Stimulated activated CD4-positive, alpha-beta T cell treated with anti-CD3 and anti-CD28 coated beads, Interleukin-4, amount 100 ng/mL, for 1 hour (primary cell): Measurements from ENCODE around the gene ODAM.
"Not testable (repeated sequence)": the region's sequence is repeated elsewhere in the genome, so short reads cannot be mapped to it uniquely, and the experiment has no call there.

Source experiments
- DNase-seq: peaks from one replicate; pipeline ENCODE4 v3.0.0-alpha.2; 2020

The ODAM gene

DNA sequence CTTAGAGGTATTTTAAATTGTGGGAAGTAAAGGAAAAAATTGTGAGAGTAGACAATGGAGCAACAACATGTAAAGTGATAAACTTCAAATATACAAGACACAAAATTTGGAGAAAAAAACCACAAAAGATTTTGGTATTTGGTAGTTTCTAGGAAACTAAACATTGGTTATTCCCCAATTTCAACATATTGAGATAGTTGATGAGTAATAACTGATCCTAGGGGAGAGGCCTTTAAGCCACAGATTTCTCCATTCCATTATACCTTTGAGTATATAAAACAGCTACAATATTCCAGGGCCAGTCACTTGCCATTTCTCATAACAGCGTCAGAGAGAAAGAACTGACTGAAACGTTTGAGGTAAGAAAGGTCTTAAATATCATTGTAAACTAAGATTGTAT, 30.3 kb downstream of the ODAM start, which contains the start of gene FDCSP:
TSS of gene FDCSP (plus strand) at position 301 of the 400 bp plus-strand sequence. CDS start 5,071 bp downstream, outside the sequence.
- DNase-seq, result no peak

DNA sequence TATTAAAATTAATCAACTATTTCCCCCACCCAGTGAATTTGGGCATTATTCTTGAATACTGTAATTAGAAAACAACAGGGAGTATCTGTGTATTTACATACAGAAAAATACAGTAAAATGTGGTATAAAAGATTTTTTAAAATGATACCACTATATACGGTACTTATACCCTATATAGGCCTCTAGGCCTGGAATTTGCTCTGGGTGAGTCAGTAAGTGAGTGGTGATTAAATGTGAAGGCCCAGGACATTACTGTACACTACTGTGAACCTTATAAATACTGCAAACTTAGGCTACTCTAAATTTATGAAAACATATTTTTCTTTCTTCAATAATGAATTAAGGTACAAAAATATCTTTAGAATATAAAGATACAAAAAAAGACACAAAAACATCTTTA, 40.6 kb downstream of the ODAM start:
- DNase-seq, result no peak

DNA sequence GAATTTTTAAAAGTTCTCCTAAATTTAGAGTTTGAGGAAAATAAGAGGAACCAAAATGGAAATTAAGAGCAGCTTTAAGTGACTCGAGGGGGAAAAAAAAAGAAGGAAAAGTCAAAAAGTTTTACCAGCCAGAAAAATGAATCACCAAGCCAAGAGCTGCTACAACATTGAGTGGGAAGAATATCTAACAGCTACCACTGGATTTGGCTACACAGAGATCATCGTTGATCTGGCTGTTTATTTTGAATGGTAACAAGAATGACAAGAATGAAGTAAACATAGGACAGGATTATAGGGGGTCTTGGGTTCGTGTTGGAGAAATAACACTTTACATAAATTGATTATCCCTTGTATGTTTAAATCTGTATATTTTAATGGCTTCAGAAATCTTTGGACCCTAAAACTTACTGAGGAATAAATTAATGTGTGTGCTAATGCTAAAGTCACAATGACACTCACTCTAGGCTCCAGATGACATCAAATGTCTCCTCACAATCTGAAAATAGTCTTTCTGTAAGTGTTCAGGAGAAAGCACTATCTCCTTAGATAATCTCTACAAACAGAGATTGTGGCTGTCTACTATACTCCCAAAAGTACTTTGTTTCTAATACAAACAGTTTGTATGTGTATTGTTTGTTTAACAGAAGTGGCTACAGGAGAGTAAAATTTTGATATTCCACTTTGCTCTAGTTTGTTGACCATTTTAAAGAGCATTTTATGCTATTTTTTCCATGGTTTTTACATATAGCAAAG, 43.8 kb downstream of the ODAM start:
- no peak for DNase-seq

GRCh38 chr4:70239884-70240591, 44.5 kb downstream of the ODAM start:
- DNase-seq, result no peak

DNA sequence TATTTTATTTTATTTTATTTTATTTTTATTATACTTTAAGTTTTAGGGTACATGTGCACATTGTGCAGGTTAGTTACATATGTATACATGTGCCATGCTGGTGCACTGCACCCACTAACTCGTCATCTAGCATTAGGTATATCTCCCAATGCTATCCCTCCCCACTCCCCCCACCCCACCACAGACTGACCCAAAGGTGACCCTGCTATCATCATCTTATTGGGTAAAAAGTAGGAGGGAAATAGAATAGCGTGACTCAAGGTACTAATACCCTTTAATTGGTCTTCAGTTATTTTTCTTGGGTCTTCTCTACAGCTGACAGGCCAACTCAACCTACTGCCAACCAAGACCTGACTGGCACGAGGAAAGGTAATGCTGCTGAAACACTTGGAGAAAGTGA, 46.8 kb downstream of the ODAM start, which contains the start of gene CSN3:
TSS of gene CSN3 (plus strand) at position 301 of the 400 bp plus-strand sequence. CDS start 2,223 bp downstream, outside the sequence.
- DNase-seq, result not testable (repeated sequence)

GRCh38 chr4:70243091-70243490, 47.6 kb downstream of the ODAM start:
- DNase-seq, result no peak

DNA sequence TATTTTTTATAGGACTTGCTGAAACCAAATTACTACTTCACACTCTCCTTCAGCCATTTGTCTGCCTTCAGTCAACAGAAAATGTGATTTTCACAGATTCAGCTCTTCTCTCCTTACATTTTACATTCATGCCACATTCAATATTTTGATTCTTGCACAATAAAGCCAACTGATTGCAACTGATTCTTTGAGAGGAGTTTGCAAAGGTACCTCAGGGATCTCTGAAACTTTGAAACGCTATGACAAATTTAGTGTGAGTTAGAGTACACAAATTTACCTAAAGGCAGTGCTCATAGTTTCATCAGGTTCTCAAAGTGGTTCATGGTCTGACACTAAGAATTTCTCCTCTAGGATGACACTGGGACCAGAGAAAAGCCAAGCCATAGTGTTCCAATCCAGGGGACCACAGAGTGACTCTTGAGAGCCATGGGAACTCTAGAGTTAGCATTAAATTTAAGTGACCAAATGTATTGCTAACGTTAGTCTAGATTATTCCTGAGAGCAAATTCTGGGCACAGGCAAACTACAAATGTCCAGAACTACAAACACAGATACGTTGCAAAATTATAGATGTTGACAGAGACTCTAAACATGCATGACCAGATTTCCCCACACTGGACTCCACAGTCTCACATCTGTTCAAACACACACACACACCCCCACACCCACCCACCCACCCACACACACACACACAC, 55.9 kb downstream of the ODAM start:
- no peak for DNase-seq

DNA sequence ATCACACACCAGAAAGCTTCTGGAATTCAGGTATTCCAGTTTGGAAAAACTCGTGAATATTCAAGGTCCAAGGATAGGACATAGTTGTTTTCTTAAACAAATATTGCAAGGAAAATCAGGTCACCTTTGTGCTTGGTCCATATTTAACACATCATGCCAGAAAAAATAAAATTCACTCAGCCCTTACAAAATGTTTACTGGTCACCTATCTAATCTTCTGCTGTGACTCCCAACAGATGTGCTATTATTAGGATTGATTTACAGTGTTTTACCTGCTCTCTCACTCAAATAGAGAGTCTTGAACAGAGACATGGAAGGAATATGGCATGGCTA, 56.4 kb downstream of the ODAM start:
- no peak for DNase-seq
